HG03432 (cell line): ENCODE results near the gene ECM1.

ENCODE experiments used
- ATAC-seq: cut with Tn5 transposase; IDR thresholded peaks from one replicate; pipeline ENCODE4 v1.9.1; 2021; ENCODE audit warnings: mild to moderate bottlenecking, moderate library complexity; ENCODE audit not compliant: unreplicated experiment

Gene ECM1

DNA sequence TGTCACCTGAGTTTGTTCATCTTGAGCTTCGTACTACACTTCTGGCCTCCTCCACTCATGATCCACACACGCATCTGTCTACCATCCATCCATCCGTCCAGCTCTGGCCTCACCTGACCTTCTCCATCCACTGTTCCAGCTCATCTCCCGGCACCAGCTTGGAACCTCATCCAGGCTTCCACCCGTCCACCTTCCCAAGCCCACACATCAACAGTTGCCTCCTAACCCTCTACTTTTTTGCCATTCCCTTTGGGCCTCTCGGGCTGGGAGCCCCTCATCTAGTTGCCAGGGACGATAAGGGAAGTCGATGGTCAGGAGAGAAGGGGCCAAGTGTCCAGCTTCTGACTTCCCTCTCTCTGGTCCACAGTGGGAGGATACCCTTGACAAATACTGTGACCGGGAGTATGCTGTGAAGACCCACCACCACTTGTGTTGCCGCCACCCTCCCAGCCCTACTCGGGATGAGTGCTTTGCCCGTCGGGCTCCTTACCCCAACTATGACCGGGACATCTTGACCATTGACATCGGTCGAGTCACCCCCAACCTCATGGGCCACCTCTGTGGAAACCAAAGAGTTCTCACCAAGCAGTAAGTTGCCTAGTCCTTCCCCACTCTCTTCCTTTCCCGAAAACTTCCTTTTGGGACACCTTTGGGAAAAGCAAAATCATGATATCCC is 4.2 kb downstream of the ECM1 start:
- ATAC-seq, result no peak

DNA sequence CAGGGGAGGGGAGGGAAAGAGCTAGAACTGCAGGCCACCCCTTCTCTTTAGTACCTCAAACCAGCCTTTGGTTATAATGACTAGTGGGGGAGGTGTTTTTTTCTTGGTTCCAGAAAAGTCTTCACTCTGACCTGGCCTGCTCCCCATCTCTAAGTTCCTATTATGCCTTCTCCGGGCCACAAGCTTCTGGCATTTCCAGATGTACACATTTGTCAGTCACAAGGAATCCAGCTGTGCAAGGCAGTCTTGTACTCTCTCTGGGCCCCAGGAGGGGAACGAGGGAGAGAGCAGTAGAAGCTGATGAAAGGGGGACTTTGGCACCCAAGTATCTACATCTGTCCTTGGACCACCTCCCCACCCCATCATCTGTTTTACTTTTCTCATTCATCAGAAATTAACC is 4.9 kb downstream of the ECM1 start:
- no peak for ATAC-seq

DNA sequence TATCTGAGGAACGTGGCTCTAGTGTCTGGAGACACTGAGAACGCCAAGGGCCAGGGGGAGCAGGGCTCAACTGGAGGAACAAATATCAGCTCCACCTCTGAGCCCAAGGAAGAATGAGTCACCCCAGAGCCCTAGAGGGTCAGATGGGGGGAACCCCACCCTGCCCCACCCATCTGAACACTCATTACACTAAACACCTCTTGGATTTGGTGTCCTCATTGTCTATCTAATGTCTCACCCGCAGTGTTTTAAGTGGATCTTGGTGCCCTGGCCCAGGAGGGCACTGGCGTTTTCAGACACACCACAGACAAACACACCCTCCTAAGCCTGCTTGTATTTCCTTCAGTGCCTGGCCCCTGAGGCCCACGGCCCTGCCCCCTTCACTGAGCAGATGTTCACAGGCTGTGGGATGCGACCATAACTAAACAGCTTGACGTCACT is 5.5 kb downstream of the ECM1 start:
- ATAC-seq, result no peak

DNA sequence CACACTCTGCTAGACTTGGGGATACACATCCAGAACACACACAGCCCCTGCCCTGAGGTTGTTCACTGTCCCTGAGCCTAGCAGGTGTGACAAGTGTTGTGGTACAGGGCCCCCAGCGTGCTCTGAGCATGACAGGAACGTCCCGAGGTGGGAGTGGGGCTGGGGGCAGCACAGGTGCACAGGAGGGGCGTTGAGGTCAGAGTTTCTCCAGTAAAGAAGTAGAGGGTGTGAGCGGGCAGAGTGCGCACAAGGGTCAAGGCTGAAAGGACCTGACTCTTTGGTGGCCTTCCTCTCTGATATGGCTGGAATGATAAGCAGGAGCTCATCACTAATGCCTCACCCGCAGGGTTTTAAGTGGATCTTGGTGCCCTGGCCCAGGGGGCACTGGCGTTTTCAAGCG is 6.4 kb downstream of the ECM1 start:
- no peak for ATAC-seq

DNA sequence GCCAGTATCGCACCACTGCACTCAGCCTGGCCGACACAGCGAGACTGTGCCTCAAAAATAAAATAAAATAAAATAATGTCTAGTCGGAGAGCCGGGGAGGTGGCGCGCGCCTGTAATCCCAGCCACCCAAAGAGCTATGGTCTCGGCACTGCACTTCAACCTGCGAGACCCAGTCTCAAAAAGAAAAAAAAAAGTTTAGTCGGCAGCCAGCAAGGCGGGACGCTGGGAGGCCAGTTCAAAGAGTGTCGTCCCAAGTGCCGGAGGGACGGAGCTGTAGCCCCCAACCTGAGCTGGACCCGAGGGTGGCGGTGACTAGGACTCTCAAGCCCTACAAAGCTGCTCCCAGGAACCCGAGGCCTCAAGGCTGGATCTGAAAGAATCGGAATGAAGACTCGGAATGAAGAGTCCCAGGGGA is 7.0 kb downstream of the ECM1 start:
- no peak for ATAC-seq

DNA sequence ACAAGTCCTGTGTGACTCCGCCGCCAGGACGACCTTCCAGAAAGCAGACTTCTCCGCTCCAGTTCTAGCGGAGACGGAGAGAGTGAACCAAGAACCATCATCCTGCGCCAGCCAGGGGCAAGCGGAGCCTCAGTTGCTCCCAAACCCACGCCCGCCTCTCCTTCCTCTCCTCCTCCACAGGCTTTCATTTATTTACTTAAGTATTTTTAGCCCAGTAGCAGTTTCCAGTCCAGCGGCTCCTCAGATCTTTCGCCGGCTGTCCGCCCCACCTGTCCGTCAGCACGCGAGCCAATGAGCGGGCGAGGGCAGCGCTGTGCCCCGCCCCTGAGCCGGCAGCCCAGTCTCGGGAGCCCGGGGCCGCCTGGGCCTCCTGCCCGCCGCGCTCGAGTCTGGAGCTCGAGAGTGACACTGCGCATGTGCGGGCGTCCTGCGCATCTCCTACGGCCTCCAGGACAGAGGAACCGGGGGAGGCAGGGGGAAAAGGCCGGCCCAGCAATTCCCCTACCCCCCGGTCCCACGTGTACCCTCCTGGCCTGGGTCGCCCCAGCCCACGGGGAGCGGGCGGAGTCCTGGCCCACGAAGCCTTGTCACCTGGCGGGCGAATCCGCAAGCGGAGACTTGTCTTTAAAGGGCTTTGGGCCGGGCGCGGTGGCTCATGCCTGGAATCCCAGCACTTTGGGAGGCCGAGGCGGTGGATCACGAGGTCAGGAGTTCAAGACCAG is 7.6 kb downstream of the ECM1 start, which contains the start of gene FALEC:
FALEC (plus strand) TSS at position 425 of the 722 bp plus-strand sequence.
- peak; percentile 97 for ATAC-seq

DNA sequence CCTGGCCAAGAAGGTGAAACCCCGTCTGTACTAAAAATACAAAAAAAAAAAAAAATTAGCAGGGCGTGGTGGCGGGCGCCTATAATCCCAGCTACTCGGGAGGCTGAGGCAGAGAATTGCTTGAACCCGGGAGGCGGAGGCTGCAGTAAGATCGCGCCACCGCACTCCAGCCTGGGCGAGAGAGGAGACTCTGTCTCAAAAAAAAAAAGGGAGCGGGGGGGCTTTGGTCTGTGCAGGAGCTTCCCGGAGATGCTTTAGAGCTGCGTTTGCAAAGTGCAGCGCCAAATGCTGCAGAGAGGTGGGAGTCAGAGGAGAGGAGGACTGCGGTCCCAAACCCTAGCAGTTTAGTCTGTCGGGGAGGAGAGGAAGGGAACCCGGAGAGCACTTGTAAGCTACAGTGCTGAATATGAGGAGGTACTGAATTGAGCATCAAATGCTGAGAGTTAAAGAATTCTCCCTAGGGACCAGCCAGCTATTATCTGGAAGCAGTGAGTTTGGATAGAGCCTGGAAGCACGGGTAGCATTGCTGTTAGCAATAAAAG is 8.2 kb downstream of the ECM1 start:
- ATAC-seq, result peak; percentile 4

DNA sequence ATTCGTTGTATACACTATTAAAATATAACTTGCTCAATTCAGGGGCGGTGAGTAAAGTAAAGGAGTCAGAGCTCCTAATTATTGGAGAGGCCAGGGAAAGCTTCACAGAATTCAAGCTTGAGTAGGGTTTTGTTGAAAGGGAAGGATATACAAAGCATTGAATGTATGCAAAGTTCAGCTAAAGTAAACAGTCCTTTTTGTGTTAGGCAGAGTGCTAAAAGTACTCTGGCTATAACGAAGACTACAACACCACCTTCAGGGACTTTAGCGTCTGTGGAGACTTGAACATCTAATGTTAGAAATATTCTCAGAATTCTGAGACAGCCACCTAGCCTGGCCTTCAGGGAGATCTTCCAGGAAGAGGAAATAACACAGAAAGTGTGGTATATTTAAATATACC is 8.7 kb downstream of the ECM1 start:
- no peak for ATAC-seq

DNA sequence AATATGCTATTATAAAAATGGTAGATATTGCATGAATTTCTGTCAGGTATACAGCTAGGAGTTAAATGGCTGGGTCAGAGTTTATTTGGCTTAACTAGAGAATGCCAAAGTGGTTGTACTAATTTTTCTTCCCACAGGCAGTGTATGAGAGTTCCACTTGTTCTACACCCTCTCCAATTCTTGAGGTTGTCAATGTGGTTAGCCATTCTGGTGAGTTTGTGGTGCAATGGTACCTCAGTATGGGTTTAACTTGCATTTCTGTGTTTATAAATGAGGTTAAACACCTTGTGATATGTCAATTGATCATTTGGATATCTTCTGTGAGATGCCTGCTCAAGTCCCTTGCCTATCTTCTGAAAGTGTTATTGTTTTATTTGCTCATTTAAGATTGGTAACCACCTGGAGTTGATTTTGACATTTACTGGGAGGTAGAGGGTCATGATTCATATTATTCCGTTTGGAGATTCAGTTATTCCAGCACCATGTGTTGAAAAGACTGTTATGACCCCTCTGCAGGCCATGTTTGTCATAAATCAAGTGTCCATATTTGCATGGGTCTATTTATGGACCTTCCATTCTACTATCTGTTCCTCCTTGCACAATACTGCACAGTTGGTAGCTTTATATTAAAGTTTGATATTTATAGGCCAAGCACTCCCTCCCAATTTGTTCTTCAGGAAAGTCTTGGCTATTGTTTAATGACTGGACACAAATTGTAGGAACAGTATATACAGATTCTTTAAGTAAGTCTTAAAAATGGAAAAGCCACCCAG is 13.5 kb downstream of the ECM1 start:
- no peak for ATAC-seq

DNA sequence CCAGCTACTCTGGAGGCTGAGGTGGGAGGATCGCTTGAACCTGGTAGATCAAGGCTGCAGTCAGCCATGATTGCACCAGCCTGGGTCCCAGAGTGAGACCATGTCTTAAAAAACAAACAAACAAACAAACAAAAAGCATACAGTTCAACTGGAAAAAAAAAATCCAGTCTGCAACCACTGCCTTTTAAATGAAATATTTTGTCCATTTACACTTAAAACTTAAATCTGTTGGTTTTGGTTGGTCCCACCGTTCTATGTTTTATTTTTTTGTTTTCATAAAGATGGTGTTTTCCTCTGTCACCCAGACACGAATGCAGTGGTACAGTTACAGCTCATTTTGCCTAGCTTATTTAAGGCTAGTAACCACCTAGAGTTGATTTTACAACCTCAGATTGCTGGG is 17.4 kb downstream of the ECM1 start:
- no peak for ATAC-seq

DNA sequence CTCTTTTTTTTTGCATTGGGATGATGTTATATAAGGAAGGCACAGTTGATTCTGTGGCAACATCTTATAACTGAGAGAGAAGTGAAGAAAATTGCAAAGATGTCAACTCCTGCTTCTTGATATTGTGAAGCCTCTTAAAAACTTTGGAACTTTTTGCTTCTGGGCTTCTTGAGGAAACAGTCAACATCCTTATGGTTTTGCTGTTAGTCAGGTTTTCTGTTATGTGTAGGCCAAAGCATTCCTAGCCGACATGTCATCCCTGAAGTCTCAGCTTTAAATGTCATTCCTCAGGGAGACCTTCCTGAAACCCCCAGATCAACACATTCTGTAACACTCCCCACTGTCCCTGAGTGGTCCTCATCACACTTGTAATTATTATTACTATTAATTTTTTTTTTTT is 20.3 kb downstream of the ECM1 start:
- no peak for ATAC-seq

DNA sequence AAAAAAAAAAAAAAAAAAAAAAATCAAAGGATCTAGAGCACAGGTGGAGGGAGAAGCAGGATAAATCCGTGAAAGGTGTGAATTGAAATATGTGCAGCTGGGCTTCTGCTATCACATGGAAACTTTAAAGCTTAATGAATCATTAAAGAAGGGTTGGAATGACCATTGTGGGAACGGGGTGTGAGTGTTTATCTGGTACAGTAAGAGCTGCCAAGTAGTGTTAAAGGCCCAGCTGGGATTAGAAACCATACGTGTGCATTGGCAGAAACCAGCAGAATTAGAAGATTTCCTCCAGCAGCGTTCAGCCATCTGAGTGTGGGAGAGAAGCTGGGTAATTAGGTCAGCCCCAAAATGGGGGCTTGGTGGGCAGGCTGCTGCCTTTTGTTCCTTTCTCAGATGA is 21.1 kb downstream of the ECM1 start:
- ATAC-seq, result no peak

DNA sequence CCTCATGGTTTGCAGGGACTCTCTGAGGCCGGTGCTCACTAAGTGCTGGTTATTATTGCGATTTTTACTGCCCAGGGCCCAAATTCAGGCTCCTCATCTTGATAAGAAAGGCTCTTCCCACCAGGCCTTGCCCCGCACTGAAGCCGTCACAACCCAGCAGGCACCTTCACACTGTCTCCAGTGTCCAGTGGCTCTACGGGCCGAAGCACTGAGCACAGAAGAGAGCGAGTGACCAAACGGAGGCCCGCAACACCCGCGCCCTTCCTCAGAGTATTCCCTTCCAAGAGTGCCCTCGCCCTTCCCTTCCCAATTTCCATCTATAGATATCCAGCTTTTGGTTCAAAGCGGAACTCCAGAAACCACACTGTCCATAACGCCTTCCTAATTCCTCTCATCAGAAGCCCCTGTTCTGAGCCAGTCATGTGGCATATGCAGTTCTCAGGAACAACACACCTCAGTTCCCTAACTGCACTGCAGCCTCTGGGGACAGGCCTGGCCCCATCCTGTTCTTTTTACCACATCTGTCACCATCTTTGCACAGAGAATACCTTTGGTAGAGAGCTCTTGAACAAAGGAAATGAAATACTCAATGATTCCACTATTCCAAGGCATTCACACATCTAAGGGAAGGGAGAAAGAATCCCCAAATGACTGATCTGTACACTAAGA is 22.7 kb downstream of the ECM1 start:
- ATAC-seq, result no peak

DNA sequence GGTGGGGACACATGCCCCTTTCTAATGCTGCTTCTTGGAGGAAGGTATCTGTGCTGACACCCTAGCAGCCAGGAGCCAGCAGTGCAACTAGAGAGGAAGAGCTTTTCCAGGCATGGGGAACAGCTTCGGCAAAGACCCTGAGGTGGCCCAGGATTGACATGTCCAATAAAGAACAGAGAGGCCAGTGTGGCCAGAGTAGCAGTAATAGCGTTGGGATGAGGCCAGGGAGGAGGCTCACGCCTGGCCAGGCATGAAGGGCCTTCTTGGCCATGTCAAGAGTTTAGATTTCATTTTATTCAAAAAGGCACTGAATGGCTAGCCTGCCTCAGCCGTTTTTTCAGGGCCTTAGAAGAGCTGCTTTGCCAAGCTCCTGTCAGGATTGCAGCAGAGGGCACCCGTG is 25.0 kb downstream of the ECM1 start:
- no peak for ATAC-seq

DNA sequence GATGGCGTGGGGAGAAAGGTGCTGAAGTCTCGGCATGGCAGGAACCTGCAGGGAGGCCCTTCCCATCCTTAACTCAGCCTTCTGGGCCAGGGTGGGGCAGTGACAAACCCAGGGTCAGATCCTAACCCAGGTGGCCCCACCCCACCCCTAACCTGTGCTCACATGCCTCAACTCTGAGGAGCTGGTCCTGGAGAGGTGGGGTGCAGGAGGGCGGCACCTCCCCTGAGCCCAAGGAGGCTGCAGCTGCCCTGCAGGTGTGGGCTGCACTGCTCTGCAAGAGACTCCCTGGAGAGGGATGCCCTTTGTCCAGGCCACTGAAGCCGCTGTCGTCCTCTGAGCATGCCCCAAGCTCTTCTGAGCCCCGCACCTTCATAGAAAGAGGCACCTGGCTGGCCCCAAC is 26.1 kb downstream of the ECM1 start:
- ATAC-seq, result no peak

DNA sequence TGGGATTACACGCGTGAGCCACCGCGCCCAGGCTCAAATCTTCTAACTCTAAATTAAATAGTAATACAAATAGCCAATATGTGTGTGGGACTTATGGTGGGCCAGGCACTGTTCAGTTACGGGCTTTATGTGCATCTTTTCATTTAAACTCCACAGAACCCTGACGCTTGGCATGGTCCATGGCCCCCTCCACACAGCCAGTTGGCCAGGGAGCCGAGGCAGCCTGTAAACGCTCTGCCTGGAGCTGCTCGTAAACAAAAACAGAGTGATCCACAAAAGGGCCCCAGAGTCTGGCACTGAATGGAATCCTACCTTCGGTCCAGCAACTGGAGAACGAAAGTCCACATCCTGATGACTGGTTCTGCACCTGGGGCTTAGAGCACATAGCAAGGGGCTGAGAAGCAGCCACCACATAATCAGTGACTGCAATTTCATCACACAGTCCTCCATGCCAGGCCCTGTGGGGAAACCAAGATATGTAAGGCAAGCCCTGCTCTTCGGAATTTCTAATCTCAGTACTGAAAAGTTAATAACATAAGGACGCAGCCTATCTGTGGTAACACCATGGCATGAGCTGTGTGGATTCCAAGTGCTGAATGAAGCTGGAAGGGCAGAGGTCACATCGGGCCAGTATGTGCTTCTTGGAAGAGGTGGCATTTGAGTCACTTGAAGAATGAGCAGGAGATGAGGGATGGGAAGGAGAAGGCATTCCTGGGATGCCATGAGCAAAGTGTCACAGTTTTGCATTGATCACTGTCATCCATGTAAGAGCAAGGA is 27.8 kb downstream of the ECM1 start:
- ATAC-seq, result no peak

DNA sequence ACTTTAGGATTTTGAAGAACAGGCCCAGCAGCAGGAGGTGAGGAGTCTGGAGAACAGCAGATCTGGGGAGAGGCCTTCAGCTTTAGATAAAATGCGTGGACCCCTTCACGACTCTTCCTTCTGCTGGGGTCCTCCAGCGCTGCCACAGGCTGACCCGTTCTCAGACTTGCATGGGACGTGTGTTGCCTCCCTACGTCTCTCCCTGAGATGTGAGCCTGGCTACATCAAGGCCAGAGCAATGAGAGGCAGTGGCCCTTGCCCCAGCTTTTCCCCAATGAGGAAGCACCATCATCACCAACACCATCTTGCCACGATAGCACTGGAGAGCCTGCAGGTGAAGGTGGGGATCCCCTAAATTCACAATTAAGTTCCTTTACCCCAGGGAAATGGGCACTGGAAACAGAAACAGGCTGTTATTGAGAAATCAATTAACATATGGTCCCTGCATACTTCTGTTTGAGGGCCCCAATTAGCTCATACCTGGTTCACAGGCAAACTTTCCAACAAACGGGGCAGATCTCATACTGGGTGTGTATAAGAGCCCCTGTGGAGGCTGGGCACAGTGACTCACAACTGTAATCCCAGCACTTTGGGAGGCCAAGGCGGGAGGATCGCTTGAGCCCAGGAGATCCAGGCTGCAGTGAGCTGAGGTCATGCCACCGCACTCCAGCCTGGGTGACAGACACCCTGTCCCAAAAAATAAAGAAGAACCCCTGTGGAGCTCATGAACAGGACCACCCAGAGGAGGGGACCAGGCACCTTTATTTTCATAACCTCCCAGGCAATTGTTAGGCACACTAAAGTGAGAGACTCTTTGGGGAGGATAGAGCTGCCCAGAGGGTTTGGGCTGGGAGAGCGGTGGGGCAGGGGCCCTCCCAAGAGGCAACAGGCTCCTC is 29.2 kb downstream of the ECM1 start:
- no peak for ATAC-seq

DNA sequence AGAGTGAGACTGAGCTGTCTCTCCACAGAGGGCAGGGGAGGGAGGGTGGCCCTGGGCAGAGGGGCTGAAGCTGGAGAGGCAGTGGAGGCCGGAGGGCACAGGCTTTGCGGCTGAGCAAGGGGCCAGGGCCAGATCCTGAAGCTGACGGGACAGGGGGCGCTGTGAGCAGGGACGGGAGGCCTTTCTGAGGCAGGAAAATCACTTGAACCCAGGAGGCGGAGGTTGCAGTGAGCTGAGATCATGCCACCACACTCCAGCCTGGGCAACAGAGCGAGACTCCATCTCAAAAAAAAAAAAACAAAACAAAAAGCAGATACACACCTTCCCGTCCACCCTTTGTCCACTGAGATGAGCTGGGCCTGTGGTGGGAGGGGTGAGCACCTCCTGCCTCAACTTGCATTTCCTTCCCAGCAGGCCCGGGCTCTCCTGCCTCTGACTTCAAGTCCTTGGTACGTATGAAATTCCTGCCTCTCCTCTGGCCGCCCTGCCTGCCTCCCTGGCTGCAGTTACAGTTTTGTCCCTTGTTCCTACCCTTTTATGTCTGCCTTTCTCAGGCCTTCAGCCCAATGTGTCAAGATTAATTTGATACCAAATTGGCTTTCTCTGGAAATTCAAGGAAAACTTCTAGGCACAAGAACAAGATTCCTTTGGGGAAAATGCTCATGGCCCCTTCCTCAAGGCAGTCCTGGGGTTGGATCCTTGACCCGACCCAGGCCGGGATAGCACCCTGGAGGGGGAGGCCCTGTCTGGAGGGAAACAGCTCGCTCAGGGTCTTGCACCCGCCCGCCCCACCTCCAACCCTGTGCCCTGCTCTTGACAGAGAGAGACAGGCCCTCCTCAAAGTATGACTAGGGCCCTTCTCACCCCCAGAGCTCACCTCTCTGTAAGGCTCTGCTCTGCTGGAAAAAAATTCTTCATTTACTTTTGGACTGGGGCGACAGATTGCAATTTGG is 30.1 kb downstream of the ECM1 start:
- ATAC-seq, result no peak
